Stomach smooth muscle (tissue), 2 donors: ENCODE measurements around the gene DRC1.

Experiments
- H3K27ac ChIP-seq: one replicate; pipeline ENCODE4 v1.7.0; 2013; ENCODE audit warnings: mild to moderate bottlenecking, low read length, inconsistent platforms
- H3K27me3 ChIP-seq, 2 donors: one replicate each; pipeline ENCODE4 v1.7.0; 2013; ENCODE audit warnings: low read length in 2 of 2; ENCODE audit not compliant: insufficient read depth in 2 of 2, control insufficient read depth in 1 of 2
- H3K36me3 ChIP-seq, 2 donors: one replicate each; pipeline ENCODE4 v1.7.0; 2013; ENCODE audit warnings: low read length in 2 of 2; ENCODE audit not compliant: control insufficient read depth in 2 of 2, insufficient read depth in 2 of 2
- H3K4me1 ChIP-seq: one replicate; pipeline ENCODE4 v1.7.0; 2013; ENCODE audit warnings: low read length; ENCODE audit not compliant: control insufficient read depth, insufficient read depth
- H3K4me3 ChIP-seq, 2 donors: one replicate each; pipeline ENCODE4 v1.7.0; 2013; ENCODE audit warnings: low read length in 2 of 2
- H3K9ac ChIP-seq, 2 donors: one replicate each; pipeline ENCODE4 v1.7.0; 2013; ENCODE audit warnings: low read length in 2 of 2, mild to moderate bottlenecking in 1 of 2
- H3K9me3 ChIP-seq, 2 donors: one replicate each; pipeline ENCODE4 v1.7.0; 2013; ENCODE audit warnings: low read length in 2 of 2; ENCODE audit not compliant: control insufficient read depth in 2 of 2
- donor health status: healthy.
- donor health status: Pancreatic carcinoma.

Gene DRC1

DNA sequence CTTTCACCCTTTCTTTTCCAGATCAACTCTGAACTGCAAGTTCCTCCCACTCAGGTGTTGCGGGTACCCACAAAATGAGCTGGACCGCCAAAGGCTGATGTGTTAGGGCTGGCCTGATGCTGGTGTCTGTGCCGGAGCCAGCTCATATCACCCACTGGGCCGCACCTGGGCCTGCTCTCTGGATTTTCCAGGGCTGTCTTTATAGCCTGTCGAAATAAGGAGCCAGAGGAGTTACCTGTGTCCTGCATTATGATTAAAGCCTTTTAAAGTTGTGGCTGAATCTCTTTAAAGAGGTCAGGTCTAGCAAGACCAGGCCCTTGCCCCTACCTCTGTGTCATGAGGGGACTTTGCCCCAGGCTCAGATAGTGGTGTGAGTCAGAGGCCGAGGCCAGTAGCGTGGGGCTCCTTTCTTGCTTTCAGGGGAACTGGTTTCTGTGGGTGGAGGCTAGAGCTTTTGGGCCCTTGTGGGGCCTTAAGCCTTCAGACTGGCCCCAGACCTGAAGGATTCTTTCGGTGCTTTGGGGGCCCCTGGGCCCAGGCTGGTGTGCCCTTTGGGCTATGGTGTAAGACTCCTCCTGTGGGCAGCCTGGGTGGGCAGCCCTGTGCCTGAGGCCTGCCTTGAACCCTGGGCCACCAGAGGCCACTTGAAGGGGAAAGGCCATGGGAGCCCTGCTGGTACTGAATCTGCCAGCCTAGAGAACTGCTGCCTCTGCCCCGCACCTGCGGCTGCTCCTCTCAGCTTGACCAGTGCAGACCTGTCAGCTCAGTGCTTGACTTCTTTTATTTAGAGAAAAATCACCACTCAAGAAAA is 54.9 kb downstream of the DRC1 start:
- peaks cover 2% of the 10 kb centered on the region for H3K4me1 ChIP-seq

DNA sequence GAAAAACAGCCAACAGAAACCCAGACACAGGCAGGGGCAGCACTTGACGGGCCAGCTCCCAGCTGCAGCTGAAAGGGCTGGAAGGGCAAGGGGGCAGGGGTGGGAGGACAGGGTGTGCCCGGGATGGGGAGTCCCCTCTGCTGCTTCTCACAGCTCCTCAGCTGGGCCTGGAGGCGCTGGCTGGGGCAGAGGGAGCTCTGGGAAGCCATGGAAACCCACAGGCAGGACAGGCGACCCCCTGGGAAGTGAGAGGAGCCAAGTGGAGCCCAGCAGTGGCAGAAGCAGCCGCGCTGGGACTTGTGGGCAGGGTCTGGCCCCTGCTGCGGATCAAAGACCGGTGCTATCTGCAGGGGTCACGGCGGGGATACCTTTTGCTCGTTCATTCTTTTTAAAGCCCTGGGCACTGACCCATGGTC is 55.5 kb downstream of the DRC1 start:
- H3K27me3 ChIP-seq = no peaks in the 10 kb centered on the region
- H3K9me3 ChIP-seq = no peaks in the 10 kb centered on the region
- no peak overlapping the region for H3K9ac ChIP-seq
- H3K36me3 ChIP-seq = no peaks in the 10 kb centered on the region
- H3K4me3 ChIP-seq = no peak overlapping the region
- H3K27ac ChIP-seq = no peak overlapping the region
- H3K4me1 ChIP-seq = peaks cover 2% of the 10 kb centered on the region

More for the DNA sequence above, 54.9 kb downstream of the DRC1 start:
- Histone ChIP-seq H3K4me3 (no peak overlapping the region), H3K9me3 (no peaks in the 10 kb centered on the region), H3K36me3 (no peaks in the 10 kb centered on the region), H3K27ac (no peak overlapping the region), H3K9ac (no peak overlapping the region), H3K27me3 (no peaks in the 10 kb centered on the region)

DNA sequence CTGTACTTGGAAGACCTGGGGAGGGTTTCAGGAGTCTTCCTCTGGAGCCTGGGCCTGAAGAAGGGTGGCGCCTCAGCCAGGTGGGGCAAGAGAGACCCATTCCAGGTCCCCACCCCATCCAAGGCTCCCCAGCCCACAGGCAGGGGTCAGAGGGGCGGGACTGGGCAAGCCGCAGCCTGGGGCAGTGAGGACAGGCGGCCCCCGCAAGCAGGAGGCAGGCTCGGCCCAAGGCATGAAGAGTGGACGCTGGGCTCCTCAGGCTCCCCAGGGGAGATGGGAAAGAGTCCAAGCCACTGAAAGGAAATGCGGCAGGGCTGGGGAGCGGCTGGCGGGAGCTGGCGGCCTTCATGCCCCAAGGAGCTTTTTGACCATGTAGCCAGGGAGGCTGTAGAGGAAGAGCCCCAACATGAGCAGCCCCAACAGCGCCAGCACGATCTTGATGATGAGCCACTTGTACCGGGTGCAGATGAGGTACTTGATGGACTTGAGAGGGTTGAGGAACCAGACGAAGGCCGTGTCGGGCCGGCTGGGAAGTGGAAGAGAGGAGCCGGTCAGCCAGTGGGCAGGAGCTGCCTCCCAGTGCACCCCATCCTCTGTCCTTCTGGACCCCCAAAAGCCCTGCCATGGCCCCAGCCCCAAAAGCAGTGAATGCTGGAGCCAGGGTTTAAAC is 56.1 kb downstream of the DRC1 start:
- no peaks in the 10 kb centered on the region for H3K36me3 ChIP-seq
- H3K27ac ChIP-seq = no peak overlapping the region
- no peaks in the 10 kb centered on the region for H3K9me3 ChIP-seq
- H3K4me1 ChIP-seq = peaks cover 2% of the 10 kb centered on the region
- no peaks in the 10 kb centered on the region for H3K27me3 ChIP-seq
- H3K4me3 ChIP-seq = no peak overlapping the region
- H3K9ac ChIP-seq = no peak overlapping the region

DNA sequence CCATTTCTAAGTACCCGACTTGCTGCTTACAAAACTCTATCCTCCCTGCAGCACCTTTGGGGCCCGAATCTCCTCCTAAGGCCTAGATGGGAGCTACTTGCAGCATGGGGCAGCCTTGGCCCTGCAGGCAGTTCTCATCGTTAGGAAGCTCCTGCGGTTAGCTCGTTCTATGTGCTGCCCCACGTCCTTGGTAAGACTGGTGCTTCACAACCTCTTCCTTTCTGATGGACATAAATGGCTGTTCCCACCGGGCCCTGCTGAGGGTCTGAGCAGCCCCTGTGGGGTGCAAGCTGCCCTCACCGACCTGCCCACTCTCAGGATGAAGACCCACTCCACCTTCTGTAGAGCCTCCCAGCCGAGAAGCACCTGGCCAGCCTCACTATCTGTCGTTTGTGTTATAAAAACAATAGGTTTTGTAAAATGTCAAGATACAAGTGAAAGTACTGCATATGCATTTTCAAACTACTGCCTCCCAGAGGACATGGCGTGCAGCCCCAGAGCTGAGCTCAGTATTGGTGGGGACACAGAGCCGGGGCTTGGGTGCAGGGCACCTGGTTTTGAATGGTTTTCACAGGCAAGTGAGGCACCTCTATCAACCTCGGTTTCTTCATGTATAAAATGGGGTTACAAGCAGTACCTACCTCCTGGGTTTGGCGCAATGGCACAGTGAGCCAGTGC is 56.8 kb downstream of the DRC1 start:
- Histone ChIP-seq H3K36me3 (no peaks in the 10 kb centered on the region), H3K4me3 (no peak overlapping the region), H3K27me3 (no peaks in the 10 kb centered on the region), H3K9me3 (no peaks in the 10 kb centered on the region), H3K9ac (no peak overlapping the region), H3K4me1 (peaks cover 2% of the 10 kb centered on the region), H3K27ac (no peak overlapping the region)

DNA sequence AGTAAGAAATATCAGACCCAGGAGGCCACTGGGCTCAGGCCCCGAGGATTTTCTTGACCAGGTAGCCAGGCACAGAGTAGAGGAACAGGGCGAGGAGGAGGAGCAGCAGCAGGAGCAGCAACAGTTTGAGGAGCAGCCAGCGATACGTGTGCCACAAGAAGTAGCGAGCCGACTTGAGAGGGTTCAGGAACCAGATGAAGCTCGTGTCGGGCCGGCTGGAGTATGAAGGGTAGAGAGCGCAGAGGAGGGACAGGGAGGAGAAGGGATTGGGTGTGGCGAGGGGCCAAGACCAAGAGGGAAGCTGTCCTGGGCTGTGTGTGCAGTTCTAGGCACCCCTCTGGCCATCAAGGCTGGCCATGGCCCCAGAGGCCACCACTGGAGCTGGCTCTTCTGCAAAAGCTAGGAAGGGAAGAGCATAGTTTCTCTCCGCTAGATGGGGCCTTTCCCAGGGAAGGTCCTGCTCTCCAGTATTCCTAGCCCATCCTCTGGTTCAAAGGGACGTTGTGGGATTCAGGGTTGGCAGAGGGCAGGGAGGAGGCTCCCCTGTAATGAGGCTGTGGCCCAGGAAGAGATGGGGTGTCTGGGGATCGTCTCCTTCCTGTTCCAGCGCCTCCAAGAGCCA is 58.4 kb downstream of the DRC1 start:
- no peaks in the 10 kb centered on the region for H3K27me3 ChIP-seq
- H3K4me3 ChIP-seq = no peak overlapping the region
- no peaks in the 10 kb centered on the region for H3K9me3 ChIP-seq
- H3K4me1 ChIP-seq = peaks cover 2% of the 10 kb centered on the region
- no peak overlapping the region for H3K27ac ChIP-seq
- H3K9ac ChIP-seq = no peak overlapping the region
- no peaks in the 10 kb centered on the region for H3K36me3 ChIP-seq

DNA sequence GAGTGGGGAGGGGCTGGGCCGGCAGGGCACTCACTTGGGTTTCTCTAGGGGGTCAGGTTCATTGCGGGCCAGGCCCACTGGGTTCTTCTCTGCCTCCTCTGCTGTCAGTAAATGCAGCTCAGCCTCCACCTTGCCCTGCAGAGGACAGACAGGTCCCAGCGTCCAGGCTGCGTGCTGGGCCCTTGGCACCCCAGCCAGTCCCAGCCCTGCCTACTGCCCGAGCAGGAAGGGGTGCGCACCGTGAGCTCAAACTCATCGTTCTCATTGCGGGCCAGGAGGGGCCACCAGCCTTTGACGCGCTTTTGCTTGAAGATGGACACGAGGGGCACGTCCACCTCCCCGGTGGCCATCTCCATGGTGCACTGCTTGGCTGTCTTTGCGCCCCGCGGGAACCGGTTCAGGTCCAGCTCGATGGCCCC is 58.9 kb downstream of the DRC1 start:
- no peak overlapping the region for H3K4me3 ChIP-seq
- H3K9ac ChIP-seq = no peak overlapping the region
- no peaks in the 10 kb centered on the region for H3K27me3 ChIP-seq
- H3K27ac ChIP-seq = no peak overlapping the region
- H3K4me1 ChIP-seq = peaks cover 2% of the 10 kb centered on the region
- no peaks in the 10 kb centered on the region for H3K9me3 ChIP-seq
- no peaks in the 10 kb centered on the region for H3K36me3 ChIP-seq

DNA sequence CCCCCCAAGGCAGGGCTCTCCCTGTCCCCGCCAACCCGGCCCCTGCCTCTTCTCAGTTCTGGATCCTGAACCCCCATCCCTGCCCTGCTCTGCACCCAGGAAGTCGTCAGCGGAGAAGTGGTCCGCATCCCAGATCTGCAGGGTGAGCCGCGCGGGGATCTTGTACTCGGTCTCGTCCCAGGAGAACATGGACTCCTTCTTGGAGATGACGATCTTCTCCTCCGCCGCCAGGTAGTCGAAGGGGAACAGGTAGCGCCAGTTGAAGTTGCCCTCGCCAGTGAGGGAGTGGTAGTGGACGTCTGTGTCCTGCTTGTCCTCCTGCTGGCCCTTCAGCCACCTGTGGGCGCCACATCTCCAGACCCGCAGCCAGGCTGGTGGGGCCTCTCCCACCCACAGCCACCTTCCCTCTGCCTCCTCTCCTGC is 59.9 kb downstream of the DRC1 start:
- Histone ChIP-seq H3K4me3 (no peak overlapping the region), H3K27me3 (no peaks in the 10 kb centered on the region), H3K9me3 (no peaks in the 10 kb centered on the region), H3K27ac (no peak overlapping the region), H3K36me3 (no peaks in the 10 kb centered on the region), H3K9ac (no peak overlapping the region), H3K4me1 (no peaks in the 10 kb centered on the region)

DNA sequence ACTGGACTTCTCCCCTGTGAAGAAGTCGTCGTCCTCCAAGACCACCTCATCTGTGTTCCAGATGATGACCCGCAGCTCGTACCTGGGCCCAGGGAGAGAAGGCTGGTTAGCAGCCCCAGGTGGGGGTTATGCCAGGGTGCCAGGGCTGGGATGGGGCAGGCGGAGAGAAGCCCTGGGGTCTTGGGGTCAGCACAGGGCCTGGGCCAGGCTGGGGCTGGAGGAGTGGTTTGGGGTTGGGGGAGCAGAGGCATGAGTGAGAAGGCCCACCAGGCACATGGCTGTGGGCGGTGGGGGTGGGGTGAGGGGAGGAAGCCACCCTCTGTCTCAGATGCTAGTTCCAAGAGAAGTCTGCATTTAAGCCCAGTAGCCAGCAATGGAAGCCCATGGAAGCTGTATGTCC is 60.4 kb downstream of the DRC1 start:
- Histone ChIP-seq H3K27me3 (no peaks in the 10 kb centered on the region), H3K27ac (no peak overlapping the region), H3K9ac (no peak overlapping the region), H3K9me3 (no peaks in the 10 kb centered on the region), H3K36me3 (no peaks in the 10 kb centered on the region), H3K4me1 (no peaks in the 10 kb centered on the region), H3K4me3 (no peak overlapping the region)

DNA sequence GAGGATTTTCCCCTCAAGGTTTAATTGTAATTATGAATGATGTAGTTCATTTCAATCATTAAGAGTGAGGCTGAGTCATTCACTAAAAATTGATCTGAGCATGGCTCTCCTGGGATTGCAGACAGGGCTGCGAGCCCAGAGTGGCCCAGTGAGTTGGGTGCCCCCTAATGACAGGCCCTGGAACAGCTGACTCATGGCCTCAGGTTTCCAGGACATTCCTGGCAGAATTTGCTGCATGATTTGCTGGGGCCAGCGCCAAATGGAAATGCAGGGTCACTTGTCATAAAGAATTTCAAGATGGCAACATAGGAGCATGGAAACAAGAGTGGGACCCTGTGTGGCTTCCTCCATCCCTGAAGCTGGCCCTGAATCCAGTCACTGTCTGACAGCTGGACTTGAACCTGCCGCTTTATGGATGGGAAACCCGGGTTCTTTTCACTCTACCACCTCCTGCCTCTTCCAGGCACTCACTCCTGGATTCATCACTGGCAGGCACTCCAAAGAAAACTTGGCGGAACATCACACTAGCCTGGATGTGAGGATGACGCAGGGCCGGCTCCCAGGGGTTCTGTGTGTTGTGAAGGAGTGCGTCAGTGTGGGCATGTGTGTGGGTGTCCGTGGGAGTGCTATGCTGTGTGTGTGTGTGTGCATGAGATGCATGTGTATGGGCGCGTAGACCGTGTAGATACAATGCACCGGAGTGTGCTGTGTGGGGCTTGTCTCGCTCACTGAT is 61.0 kb downstream of the DRC1 start:
- Histone ChIP-seq H3K9ac (no peak overlapping the region), H3K27me3 (no peaks in the 10 kb centered on the region), H3K4me3 (no peak overlapping the region), H3K27ac (no peak overlapping the region), H3K36me3 (no peaks in the 10 kb centered on the region), H3K4me1 (no peaks in the 10 kb centered on the region), H3K9me3 (no peaks in the 10 kb centered on the region)
